B cell (primary cell): ENCODE data around the gene SASS6.

Source experiments
- CTCF ChIP-seq: fragments of 200-600 bp; IDR thresholded peaks from one replicate; pipeline ENCODE4 v1.8.0; 2022; ENCODE audit warnings: antibody characterized with exemption, mild to moderate bottlenecking
- EZH2 ChIP-seq: IDR thresholded peaks from 2 replicates; pipeline ENCODE4 v1.6.1; 2012; ENCODE audit warnings: borderline replicate concordance, low read depth, mild to moderate bottlenecking, moderate library complexity, low read length; ENCODE audit not compliant: insufficient read depth, poor library complexity, severe bottlenecking

- TF ChIP-seq CTCF (no peak), EZH2 (no peak)
Observed at GRCh38 chr1:100050139-100050538, 82.6 kb downstream of the SASS6 start.
